Esophagus muscularis mucosa (tissue), 4 donors: ENCODE data around the gene NKTR. TPM values are rescaled to one million over a fixed set of nuclear protein-coding genes. Genes with fewer than 3 reads are reported as not detected.

Experiments used
- DNase-seq: peaks from one replicate; pipeline ENCODE4 v3.0.0-alpha.2; 2017; ENCODE audit errors: extremely low spot score
- H3K27ac ChIP-seq, 4 donors: fragments of 200-600 bp; sonication (generic); replicated peaks in 1 of 4; 1 replicate in 3 of 4; 2 replicates in 1 of 4; pipeline ENCODE4 v1.5.1; 2016 to 2019; ENCODE audit warnings: mild to moderate bottlenecking in 1 of 4
- H3K27me3 ChIP-seq, 4 donors: fragments of 200-600 bp; sonication (generic); one replicate each; pipeline versions ENCODE4 v1.5.1 to v1.6.0; 2016 to 2019
- H3K36me3 ChIP-seq, 4 donors: fragments of 200-600 bp; sonication (generic); one replicate each; pipeline ENCODE4 v1.5.1; 2016 to 2019
- H3K4me1 ChIP-seq, 4 donors: fragments of 200-600 bp; sonication (generic); one replicate each; pipeline ENCODE4 v1.5.1; 2016 to 2019
- H3K4me3 ChIP-seq, 4 donors: fragments of 200-600 bp; sonication (generic); 1 replicate in 2 of 4; 2 replicates in 2 of 4; pipeline ENCODE4 v1.5.1; 2016 to 2019; ENCODE audit warnings: mild to moderate bottlenecking in 4 of 4, moderate library complexity in 1 of 4
- H3K9me3 ChIP-seq, 4 donors: fragments of 200-600 bp; sonication (generic); 1 replicate in 3 of 4; 2 replicates in 1 of 4; pipeline ENCODE4 v1.5.1; 2016 to 2019
- EP300 ChIP-seq: sonication (generic); formaldehyde crosslinking; IDR thresholded peaks from one replicate; pipeline ENCODE4 v1.6.1; 2017; ENCODE audit warnings: antibody characterized with exemption
- POLR2A ChIP-seq: fragments of 450-650 bp; IDR thresholded peaks from one replicate; pipeline ENCODE4 v1.6.1; 2017; ENCODE audit warnings: antibody characterized with exemption, moderate library complexity, mild to moderate bottlenecking, low read depth
- POLR2AphosphoS5 ChIP-seq, 2 donors: sonication (generic); formaldehyde crosslinking; IDR thresholded peaks; one replicate each; pipeline ENCODE4 v1.6.1; 2017; ENCODE audit warnings: antibody characterized with exemption in 2 of 2
- WGBS: methylation state at CpG from one replicate; pipeline ENCODE4 v1.1.5; 2018; 5-methylcytosine and 5-hydroxymethylcytosine counted together
- intact Hi-C: fragments of 100-400 bp; cut with DNase I; formaldehyde crosslinking; loops from one replicate; pipeline ENCODE4 v1.15.1; 2023
- total RNA-seq, 4 donors: library from RNA; depleted of rRNA; stranded (reverse); fragments of >200 nt; gene quantifications; one replicate each; pipeline versions ENCODE4 v1.1.0 to v1.2.1, GENCODE V29; 2016
- TF ChIP-seq, protein P1 (sequence below), 3 experiments: fragments of 200-600 bp in 2 of 3; fragments of 450-650 bp in 1 of 3; sonication (generic) in 2 of 3; IDR thresholded peaks; one replicate each; pipeline ENCODE4 v1.5.1; 2017 to 2019; ENCODE audit warnings: antibody characterized with exemption in 3 of 3, mild to moderate bottlenecking in 2 of 3, moderate library complexity in 1 of 3

Gene NKTR
- total RNA-seq, 4 donors from 2014 or later: 24.7 to 73.1 (median 36.0) TPM

DNA sequence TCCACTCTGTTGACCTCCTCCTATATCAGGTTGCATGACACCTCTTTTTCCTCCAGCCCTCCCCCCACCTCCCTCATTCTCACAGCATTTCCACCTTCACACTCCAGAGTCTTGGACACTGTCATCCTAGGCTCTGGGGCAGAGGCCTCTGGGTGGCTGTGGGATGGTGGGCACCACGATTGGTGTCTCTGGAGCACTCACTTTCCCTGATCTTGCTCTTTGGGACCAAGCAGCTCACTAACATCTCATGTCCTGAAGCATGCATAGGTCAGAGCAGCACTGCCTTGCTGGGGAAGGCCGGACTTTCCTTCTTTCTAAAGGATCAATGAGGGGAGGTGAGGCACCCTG is 67.9 kb downstream of the NKTR start:
- 85% methylated on average over 2 of the region's 2 CpGs for WGBS
- H3K4me3 ChIP-seq: no peak overlapping the region
- no peak for DNase-seq
- peaks cover 23 to 49% (median 29%) of the 10 kb centered on the region in 4 donors for H3K4me1 ChIP-seq
- peaks cover 0 to 6% (median 0%) of the 10 kb centered on the region in 4 donors for H3K27me3 ChIP-seq
- peaks cover 0 to 7% (median 0%) of the 10 kb centered on the region in 4 donors for H3K36me3 ChIP-seq
- H3K27ac ChIP-seq: no peak overlapping the region
- intact Hi-C loops: no loop called here
- TF ChIP-seq, protein P1, sequence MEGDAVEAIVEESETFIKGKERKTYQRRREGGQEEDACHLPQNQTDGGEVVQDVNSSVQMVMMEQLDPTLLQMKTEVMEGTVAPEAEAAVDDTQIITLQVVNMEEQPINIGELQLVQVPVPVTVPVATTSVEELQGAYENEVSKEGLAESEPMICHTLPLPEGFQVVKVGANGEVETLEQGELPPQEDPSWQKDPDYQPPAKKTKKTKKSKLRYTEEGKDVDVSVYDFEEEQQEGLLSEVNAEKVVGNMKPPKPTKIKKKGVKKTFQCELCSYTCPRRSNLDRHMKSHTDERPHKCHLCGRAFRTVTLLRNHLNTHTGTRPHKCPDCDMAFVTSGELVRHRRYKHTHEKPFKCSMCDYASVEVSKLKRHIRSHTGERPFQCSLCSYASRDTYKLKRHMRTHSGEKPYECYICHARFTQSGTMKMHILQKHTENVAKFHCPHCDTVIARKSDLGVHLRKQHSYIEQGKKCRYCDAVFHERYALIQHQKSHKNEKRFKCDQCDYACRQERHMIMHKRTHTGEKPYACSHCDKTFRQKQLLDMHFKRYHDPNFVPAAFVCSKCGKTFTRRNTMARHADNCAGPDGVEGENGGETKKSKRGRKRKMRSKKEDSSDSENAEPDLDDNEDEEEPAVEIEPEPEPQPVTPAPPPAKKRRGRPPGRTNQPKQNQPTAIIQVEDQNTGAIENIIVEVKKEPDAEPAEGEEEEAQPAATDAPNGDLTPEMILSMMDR (IDR thresholded peaks at IDR 0.05): no peak
- TF ChIP-seq POLR2AphosphoS5 (IDR thresholded peaks at IDR 0.05) (no peak), EP300 (no peak), POLR2A (no peak)
- no peaks in the 10 kb centered on the region for H3K9me3 ChIP-seq

- no peak for DNase-seq
- Histone ChIP-seq H3K27me3 (peaks cover 0 to 6% (median 0%) of the 10 kb centered on the region in 4 donors), H3K9me3 (no peaks in the 10 kb centered on the region), H3K27ac (no peak overlapping the region), H3K4me3 (no peak overlapping the region), H3K36me3 (peaks cover 0 to 5% (median 0%) of the 10 kb centered on the region in 4 donors), H3K4me1 (peaks cover 23 to 48% (median 29%) of the 10 kb centered on the region in 4 donors)
- intact Hi-C loops: no loop called here
- TF ChIP-seq POLR2AphosphoS5 (IDR thresholded peaks at IDR 0.05) (peak in 1 of 2 donors; percentile 55), POLR2A (no peak)
- WGBS: 86% methylated on average over 3 of the region's 4 CpGs
Observed at GRCh38 chr3:42668793-42669217, 68.3 kb downstream of the NKTR start.

DNA sequence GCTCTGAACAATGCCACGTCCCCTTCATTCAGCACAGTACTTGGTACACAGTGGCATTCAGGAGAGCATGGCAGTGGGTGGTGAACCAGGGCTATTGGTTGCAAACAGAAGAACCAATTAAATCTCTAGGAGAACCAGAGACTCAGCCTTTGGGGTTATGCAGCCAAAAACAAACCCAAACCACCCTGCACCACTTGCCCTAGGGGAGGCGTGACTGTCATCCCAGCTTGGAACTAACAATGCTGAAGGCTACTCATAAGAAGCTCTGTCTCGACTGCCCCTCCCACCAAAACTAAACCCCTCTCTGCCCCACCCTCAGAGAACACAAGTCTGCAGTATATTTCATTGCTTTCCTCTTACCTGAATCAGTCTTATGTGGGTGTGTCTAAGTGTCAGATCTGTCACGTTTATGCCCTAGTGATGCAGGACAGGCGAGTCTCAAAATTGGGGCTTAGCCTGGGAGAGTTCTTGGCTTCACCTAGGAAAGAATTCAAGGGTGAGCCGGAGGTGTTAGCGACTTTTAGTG is 69.6 kb downstream of the NKTR start:
- TF ChIP-seq EP300 (no peak), POLR2AphosphoS5 (IDR thresholded peaks at IDR 0.05) (peak in 1 of 2 donors; percentile 3)

DNA sequence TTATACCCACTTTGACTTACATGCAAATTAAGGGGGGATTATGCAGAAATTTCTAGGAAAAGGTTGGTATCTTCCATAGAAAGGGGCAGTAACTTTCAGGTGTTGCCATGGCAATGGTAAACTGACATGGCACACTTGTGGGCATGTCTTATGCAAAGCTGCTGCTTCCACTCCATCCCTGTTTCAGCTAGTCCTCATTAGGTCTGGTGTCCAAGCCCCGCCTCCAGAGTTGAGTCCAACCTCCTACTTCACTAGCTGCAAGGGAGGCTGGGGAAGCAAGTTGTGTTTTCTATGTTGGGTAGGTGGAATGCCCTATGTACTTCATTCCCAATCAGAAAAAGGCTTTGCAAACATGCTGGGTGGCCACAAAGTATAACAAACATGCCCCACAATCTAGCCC is 70.2 kb downstream of the NKTR start:
- DNase-seq: no peak
- H3K4me1 ChIP-seq: peaks cover 20 to 34% (median 27%) of the 10 kb centered on the region in 4 donors
- no peaks in the 10 kb centered on the region for H3K9me3 ChIP-seq
- H3K27ac ChIP-seq: no peak overlapping the region
- peaks cover 0 to 7% (median 0%) of the 10 kb centered on the region in 4 donors for H3K27me3 ChIP-seq
- no peak for TF ChIP-seq POLR2AphosphoS5 (IDR thresholded peaks at IDR 0.05)
- TF ChIP-seq POLR2A: no peak
- TF ChIP-seq, protein P1 (IDR thresholded peaks at IDR 0.05): no peak
- no peak for TF ChIP-seq EP300
- H3K4me3 ChIP-seq: no peak overlapping the region
- H3K36me3 ChIP-seq: no peaks in the 10 kb centered on the region
- 88% methylated on average over 1 of the region's 1 CpG for WGBS
- intact Hi-C loops: no loop called here

More for the DNA sequence above, 69.6 kb downstream of the NKTR start:
- WGBS: 78% methylated on average over 6 of the region's 7 CpGs
- Histone ChIP-seq H3K4me1 (peaks cover 23 to 38% (median 29%) of the 10 kb centered on the region in 4 donors), H3K4me3 (no peak overlapping the region), H3K36me3 (no peaks in the 10 kb centered on the region), H3K9me3 (no peaks in the 10 kb centered on the region), H3K27me3 (peaks cover 0 to 6% (median 0%) of the 10 kb centered on the region in 4 donors), H3K27ac (no peak overlapping the region)
- no peak for DNase-seq
- intact Hi-C loops: no loop called here

- intact Hi-C loops: no loop called here
- DNase-seq: no peak
- 53% methylated on average over 1 of the region's 1 CpG for WGBS
- no peak overlapping the region for H3K27ac ChIP-seq
- H3K4me3 ChIP-seq: no peak overlapping the region
- H3K4me1 ChIP-seq: peaks cover 3 to 15% (median 10%) of the 10 kb centered on the region in 4 donors
- peaks cover 0 to 8% (median 0%) of the 10 kb centered on the region in 4 donors for H3K27me3 ChIP-seq
- TF ChIP-seq, protein P1 (IDR thresholded peaks at IDR 0.05): no peak
- TF ChIP-seq POLR2AphosphoS5 (IDR thresholded peaks at IDR 0.05) (no peak), EP300 (no peak), POLR2A (no peak)
- no peaks in the 10 kb centered on the region for H3K9me3 ChIP-seq
- no peaks in the 10 kb centered on the region for H3K36me3 ChIP-seq
Observed at GRCh38 chr3:42672515-42672914, 72.0 kb downstream of the NKTR start.

DNA sequence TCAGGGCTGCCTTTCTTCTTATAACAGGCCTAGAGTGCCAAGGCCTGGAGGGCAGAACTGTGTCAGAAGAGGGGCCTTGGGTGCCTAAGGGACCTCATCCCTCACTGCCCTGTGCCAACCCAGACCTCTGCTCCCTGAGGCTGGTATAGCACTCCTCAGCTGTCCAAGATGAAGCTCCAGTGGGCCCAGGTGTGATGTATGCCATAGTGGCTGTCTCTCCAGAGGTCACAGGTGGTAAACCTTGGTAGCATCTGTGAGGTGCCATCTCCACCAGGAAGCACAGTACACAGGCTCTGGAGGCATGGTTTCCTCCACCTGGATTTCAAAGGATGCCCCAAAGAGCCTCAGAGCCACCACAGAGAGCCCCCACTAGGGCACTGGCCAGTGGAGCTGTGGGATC is 72.6 kb downstream of the NKTR start:
- no peak overlapping the region for H3K4me3 ChIP-seq
- H3K9me3 ChIP-seq: no peaks in the 10 kb centered on the region
- DNase-seq: no peak
- no peak for TF ChIP-seq EP300
- TF ChIP-seq POLR2AphosphoS5 (IDR thresholded peaks at IDR 0.05): no peak
- no peak for TF ChIP-seq POLR2A
- intact Hi-C loops: no loop called here
- no peak overlapping the region for H3K27ac ChIP-seq
- peaks cover 0 to 8% (median 0%) of the 10 kb centered on the region in 4 donors for H3K27me3 ChIP-seq
- peaks cover 0 to 10% (median 4%) of the 10 kb centered on the region in 4 donors for H3K4me1 ChIP-seq
- no peaks in the 10 kb centered on the region for H3K36me3 ChIP-seq
